ENCODE results near the gene CXCL10.

Gene CXCL10

DNA sequence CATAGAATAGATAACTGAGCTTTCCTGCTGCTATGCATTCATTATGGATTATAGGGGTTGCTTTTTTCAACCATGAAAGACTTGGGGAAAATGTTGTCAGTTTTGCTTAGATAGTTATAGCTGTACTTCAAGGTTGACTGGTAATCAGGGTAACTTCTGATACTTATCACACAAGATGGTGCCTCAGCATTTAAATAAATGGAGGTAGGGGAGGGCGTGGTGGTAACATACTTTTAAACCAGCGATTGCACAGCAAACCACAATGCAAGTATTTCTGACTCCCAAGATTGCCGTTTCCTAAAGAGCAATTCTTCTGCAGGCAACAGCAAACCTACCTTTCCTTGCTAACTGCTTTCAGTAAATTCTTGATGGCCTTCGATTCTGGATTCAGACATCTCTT, 1.3 kb downstream of the CXCL10 start:
- H4K20me1 ChIP-seq (ENCODE audit: insufficient read depth, low read length) = no peaks in the 10 kb centered on the region
- no peaks in the 10 kb centered on the region for H3K27me3 ChIP-seq (replicated peaks; ENCODE audit: insufficient read depth, low read length)
- H3K36me3 ChIP-seq (replicated peaks; ENCODE audit: insufficient read depth, low read length) = no peaks in the 10 kb centered on the region
- DNase-seq = no peak
- no peaks in the 10 kb centered on the region for H3K79me2 ChIP-seq (ENCODE audit: low read length)
- TF ChIP-seq, protein P1, sequence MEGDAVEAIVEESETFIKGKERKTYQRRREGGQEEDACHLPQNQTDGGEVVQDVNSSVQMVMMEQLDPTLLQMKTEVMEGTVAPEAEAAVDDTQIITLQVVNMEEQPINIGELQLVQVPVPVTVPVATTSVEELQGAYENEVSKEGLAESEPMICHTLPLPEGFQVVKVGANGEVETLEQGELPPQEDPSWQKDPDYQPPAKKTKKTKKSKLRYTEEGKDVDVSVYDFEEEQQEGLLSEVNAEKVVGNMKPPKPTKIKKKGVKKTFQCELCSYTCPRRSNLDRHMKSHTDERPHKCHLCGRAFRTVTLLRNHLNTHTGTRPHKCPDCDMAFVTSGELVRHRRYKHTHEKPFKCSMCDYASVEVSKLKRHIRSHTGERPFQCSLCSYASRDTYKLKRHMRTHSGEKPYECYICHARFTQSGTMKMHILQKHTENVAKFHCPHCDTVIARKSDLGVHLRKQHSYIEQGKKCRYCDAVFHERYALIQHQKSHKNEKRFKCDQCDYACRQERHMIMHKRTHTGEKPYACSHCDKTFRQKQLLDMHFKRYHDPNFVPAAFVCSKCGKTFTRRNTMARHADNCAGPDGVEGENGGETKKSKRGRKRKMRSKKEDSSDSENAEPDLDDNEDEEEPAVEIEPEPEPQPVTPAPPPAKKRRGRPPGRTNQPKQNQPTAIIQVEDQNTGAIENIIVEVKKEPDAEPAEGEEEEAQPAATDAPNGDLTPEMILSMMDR (IDR thresholded peaks at IDR 0.05; ENCODE audit: low read length) = no peak
- no peak for TF ChIP-seq EZH2phosphoT487 (IDR thresholded peaks at IDR 0.05; ENCODE audit: low read length)
- H3K27ac ChIP-seq (ENCODE audit: low read length) = no peak overlapping the region
- H2AFZ ChIP-seq (ENCODE audit: low read length) = no peak overlapping the region
- peaks cover 23% of the 10 kb centered on the region for H3K4me1 ChIP-seq (ENCODE audit: low read length)
- no peak overlapping the region for H3K9ac ChIP-seq (ENCODE audit: low read length)
- H3F3A ChIP-seq (ENCODE audit: insufficient read depth, low read length) = no peaks in the 10 kb centered on the region
- H3K9me2 ChIP-seq (replicated peaks; ENCODE audit: insufficient read depth, low read length) = no peaks in the 10 kb centered on the region
- H3K4me2 ChIP-seq (ENCODE audit: low read depth, low read length) = no peak overlapping the region
- no peak overlapping the region for H3K4me3 ChIP-seq (ENCODE audit: low read length)
- no peaks in the 10 kb centered on the region for H3K9me3 ChIP-seq (replicated peaks; ENCODE audit: insufficient read depth, low read length)

DNA sequence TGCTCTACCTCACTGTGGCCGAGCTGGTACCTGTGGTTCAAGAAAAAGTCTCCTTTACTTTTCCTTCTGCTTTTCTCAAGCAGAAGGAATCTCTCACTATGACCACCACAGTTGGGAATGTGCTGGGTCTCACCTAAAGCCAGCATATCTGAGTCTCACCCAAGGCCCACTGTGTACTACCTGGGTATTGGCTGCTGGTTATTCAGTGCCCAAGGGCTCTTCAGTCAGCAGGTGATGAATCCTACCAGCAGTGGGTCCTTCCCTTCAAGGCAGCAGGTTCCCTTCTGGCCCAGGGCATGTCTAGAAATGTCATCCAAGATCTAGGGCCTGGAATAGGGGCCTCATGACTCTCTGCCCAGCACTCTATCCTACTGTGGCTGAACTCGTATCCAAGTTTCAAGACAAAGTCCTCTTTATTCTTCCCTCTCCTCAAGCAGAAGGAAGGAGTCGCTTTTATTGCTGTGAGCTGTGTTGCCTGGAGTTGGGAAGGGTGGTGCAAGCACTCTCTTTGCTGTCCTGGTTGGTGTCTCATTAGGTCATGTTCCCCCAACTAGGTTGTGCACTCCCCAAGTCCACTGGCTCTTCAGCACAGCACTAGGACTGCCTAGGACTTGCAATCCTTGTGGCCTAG, 6.1 kb downstream of the CXCL10 start:
- no peaks in the 10 kb centered on the region for H3K9me3 ChIP-seq (replicated peaks; ENCODE audit: insufficient read depth, low read length)
- DNase-seq = no peak
- H3K4me3 ChIP-seq (ENCODE audit: low read length) = no peak overlapping the region
- no peak overlapping the region; the same call in 1 of the 2 replicates for H3K4me2 ChIP-seq (ENCODE audit: low read depth, low read length)
- H3K9me2 ChIP-seq (replicated peaks; ENCODE audit: insufficient read depth, low read length) = no peaks in the 10 kb centered on the region
- no peaks in the 10 kb centered on the region for H4K20me1 ChIP-seq (ENCODE audit: insufficient read depth, low read length)
- H3K4me1 ChIP-seq (ENCODE audit: low read length) = peaks cover 56% of the 10 kb centered on the region
- H2AFZ ChIP-seq (ENCODE audit: low read length) = peak overlapping the region; percentile 24
- H3K27ac ChIP-seq (ENCODE audit: low read length) = peak overlapping the region; percentile 95
- H3K79me2 ChIP-seq (ENCODE audit: low read length) = no peaks in the 10 kb centered on the region
- no peak for TF ChIP-seq EZH2 (optimal IDR thresholded peaks at IDR 0.05; ENCODE audit: low read depth, low read length)
- TF ChIP-seq, protein P1 (IDR thresholded peaks at IDR 0.05; ENCODE audit: low read length) = no peak
- TF ChIP-seq EZH2phosphoT487 (IDR thresholded peaks at IDR 0.05; ENCODE audit: low read length) = no peak
- H3F3A ChIP-seq (ENCODE audit: insufficient read depth, low read length) = peaks cover 25% of the 10 kb centered on the region
- peak overlapping the region; percentile 54 for H3K9ac ChIP-seq (ENCODE audit: low read length)
- H3K27me3 ChIP-seq (replicated peaks; ENCODE audit: insufficient read depth, low read length) = no peaks in the 10 kb centered on the region
- no peaks in the 10 kb centered on the region for H3K36me3 ChIP-seq (replicated peaks; ENCODE audit: insufficient read depth, low read length)

DNA sequence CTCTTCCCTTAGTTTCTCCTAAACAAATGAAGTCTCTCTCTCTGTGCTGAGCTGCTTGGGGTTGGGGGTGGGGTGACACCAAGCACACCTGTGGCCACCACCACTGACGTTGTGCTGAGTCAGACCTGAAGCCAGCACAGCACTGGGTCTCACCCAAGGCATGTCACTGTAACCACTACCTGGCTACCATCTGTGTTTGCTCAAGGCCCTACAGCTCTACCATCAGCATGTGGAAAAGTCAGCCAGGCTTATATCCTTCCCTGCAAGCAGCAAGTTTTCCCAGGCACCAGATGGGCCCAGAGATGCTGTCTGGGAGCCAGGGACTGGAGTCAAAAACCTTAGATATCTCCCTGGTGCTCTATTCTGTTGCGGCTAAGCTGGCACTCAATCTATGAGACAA, 6.9 kb downstream of the CXCL10 start:
- H3K79me2 ChIP-seq (ENCODE audit: low read length) = no peaks in the 10 kb centered on the region
- no peaks in the 10 kb centered on the region for H3K9me2 ChIP-seq (replicated peaks; ENCODE audit: insufficient read depth, low read length)
- H3K27me3 ChIP-seq (replicated peaks; ENCODE audit: insufficient read depth, low read length) = no peaks in the 10 kb centered on the region
- peak overlapping the region; percentile 57 for H3K4me2 ChIP-seq (ENCODE audit: low read depth, low read length)
- peak; percentile 98 for DNase-seq
- H3F3A ChIP-seq (ENCODE audit: insufficient read depth, low read length) = peaks cover 25% of the 10 kb centered on the region
- H3K9me3 ChIP-seq (replicated peaks; ENCODE audit: insufficient read depth, low read length) = no peaks in the 10 kb centered on the region
- peak overlapping the region; percentile 67 for H3K9ac ChIP-seq (ENCODE audit: low read length)
- H4K20me1 ChIP-seq (ENCODE audit: insufficient read depth, low read length) = no peaks in the 10 kb centered on the region
- no peak for TF ChIP-seq EZH2phosphoT487 (IDR thresholded peaks at IDR 0.05; ENCODE audit: low read length)
- TF ChIP-seq EZH2 (optimal IDR thresholded peaks at IDR 0.05; ENCODE audit: low read depth, low read length) = no peak
- TF ChIP-seq, protein P1 (IDR thresholded peaks at IDR 0.05; ENCODE audit: low read length) = no peak
- H3K4me1 ChIP-seq (ENCODE audit: low read length) = peaks cover 62% of the 10 kb centered on the region
- peak overlapping the region; percentile 24; the same call in 1 of the 2 replicates for H2AFZ ChIP-seq (ENCODE audit: low read length)
- H3K4me3 ChIP-seq (ENCODE audit: low read length) = no peak overlapping the region
- no peaks in the 10 kb centered on the region for H3K36me3 ChIP-seq (replicated peaks; ENCODE audit: insufficient read depth, low read length)
- H3K27ac ChIP-seq (ENCODE audit: low read length) = peak overlapping the region; percentile 95
